Activated naive CD4-positive, alpha-beta T cell treated with Interleukin-2 at 50 U/mL for 16 hours (primary cell): ENCODE measurements around the gene TCAIM.

Source experiments
- DNase-seq: peaks from one replicate; pipeline ENCODE4 v3.0.0-alpha.2; 2020

Gene TCAIM

DNA sequence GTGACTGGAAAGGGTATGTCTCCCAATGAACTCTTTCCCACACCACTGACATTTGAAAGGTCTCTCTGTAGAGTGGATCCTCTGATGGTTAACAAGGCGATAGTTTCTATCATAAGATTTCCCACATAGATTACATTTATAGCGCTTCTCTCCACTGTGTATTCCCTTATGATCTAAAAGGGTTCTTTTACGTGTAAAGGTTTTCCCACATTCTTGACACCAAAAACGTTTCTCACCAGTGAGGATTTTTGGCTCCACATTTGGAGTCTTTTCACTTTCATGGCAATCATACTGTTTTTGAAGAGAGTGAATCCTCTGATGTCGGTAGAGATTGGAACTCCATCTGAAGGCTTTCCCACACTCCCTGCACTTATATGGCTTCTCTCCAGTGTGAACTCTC, 108.4 kb downstream of the TCAIM start:
- DNase-seq: no peak

DNA sequence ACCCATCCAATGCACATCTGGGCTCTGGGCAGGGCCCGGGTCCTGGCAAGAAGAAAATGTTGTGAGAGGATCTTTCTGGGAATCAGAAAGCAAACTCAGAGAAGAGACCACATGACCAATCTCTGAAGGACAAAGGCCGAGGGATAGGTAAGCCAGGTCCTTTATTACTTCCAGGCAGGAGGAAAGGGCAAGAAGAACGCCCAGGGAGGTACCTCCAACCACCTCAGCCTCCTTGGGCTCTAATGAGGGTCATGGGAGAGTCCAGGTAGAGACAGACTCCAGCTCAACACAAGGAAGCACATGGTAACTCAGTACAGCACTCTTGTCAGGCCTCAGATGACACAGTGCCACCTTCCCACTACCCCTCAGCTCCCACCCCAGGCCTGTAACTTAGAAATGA, 112.9 kb downstream of the TCAIM start:
- DNase-seq: no peak

DNA sequence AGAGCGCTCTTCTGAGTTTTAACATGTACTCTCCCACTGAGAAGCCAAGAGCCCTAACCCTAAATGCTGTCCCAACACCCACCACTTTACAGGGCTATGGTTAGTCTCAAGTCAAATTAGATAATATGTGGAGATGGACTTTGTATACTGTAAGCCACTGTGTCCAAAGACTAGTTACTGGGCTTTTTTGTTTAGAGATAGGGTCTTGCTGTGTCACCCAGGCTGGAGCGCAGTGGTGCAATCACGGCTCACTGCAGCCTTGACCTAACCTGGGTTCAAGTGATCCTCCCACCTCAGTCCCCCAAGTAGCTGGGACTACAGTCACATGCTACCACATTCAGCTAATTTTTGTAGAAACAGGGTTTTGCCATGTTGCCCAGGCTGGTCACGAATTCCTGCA, 115.7 kb downstream of the TCAIM start:
- no peak for DNase-seq

DNA sequence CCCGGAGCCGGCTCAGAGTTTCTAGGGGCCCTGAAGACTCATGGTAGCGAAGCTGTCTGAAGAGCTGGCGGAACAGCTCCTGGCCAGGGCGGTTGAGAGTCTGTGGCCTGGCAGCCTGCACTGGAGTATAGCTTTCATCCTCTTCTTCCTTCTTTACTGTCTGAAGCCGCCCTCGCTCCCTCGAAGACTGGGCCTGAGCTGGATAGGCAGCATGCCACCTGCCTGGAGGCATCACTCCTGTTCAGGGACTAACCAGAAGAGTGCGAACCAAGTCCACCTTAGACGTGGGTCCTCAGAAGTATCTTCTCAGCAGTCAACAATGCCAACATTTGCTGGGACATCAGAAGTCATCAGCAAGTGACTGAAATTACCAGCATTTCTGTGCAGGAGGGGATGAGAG, 116.8 kb downstream of the TCAIM start:
- no peak for DNase-seq
